DMS53 treated with DMSO at 0.1 percent for 48 hours (cell line): Measurements from ENCODE around the gene TMEM63A.
"Not testable (repeated sequence)": the region's sequence is repeated elsewhere in the genome, so short reads cannot be mapped to it uniquely, and the experiment has no call there.

ENCODE experiments used
- DNase-seq: peaks from one replicate; lab custom pipeline; 2025; ENCODE audit not compliant: unreplicated experiment; lab: John Stamatoyannopoulos, UW

Gene TMEM63A

GRCh38 chr1:225846331-225847310 lies 35.6 kb downstream of the TMEM63A start:
- no peak for DNase-seq

GRCh38 chr1:225845571-225846259 lies 36.5 kb downstream of the TMEM63A start:
- DNase-seq, result no peak

- no peak for DNase-seq
Observed at GRCh38 chr1:225845097-225845496, 37.1 kb downstream of the TMEM63A start.

- no peak for DNase-seq
Observed at GRCh38 chr1:225844236-225845061, 37.7 kb downstream of the TMEM63A start.

GRCh38 chr1:225843426-225843795 lies 38.8 kb downstream of the TMEM63A start:
- no peak for DNase-seq

- DNase-seq, result no peak
Observed at GRCh38 chr1:225842788-225843425, 39.3 kb downstream of the TMEM63A start.

GRCh38 chr1:225842074-225842473 lies 40.1 kb downstream of the TMEM63A start:
- no peak for DNase-seq

- no peak for DNase-seq
Observed at GRCh38 chr1:225840713-225841112, 41.5 kb downstream of the TMEM63A start.

GRCh38 chr1:225840223-225840610 lies 42.0 kb downstream of the TMEM63A start:
- no peak for DNase-seq

GRCh38 chr1:225838793-225839192 lies 43.4 kb downstream of the TMEM63A start:
- no peak for DNase-seq

- DNase-seq, result not testable (repeated sequence)
Observed at GRCh38 chr1:225836296-225836695, 45.9 kb downstream of the TMEM63A start.

GRCh38 chr1:225835856-225836255 lies 46.3 kb downstream of the TMEM63A start:
- DNase-seq, result no peak

- no peak for DNase-seq
Observed at GRCh38 chr1:225834417-225835329, 47.5 kb downstream of the TMEM63A start.

- no peak for DNase-seq
Observed at GRCh38 chr1:225830841-225831240, 51.3 kb downstream of the TMEM63A start.

GRCh38 chr1:225828706-225829345 lies 53.4 kb downstream of the TMEM63A start:
- no peak for DNase-seq

- DNase-seq, result no peak
Observed at GRCh38 chr1:225827076-225827475, 55.1 kb downstream of the TMEM63A start.

- no peak for DNase-seq
Observed at GRCh38 chr1:225825607-225826007, 56.6 kb downstream of the TMEM63A start.

- DNase-seq, result no peak
Observed at GRCh38 chr1:225825078-225825477, 57.1 kb downstream of the TMEM63A start.

- no peak for DNase-seq
Observed at GRCh38 chr1:225824533-225824941, 57.6 kb downstream of the TMEM63A start.
